ENCODE data around the gene GTF3C1. TPM values are rescaled to one million over a fixed set of nuclear protein-coding genes. Genes with fewer than 3 reads are reported as not detected.

Gene GTF3C1
- total and polyA plus RNA-seq, 10 donors = 28.8 to 68.6 (median 57.1) TPM

GRCh38 chr16:27528294-27528693, 21.4 kb downstream of the GTF3C1 start:
- Histone ChIP-seq H3K27me3 (replicated peaks in 1 of 7) (no peaks in the 10 kb centered on the region), H3K4me3 (no peak overlapping the region), H3K27ac (no peak overlapping the region), H3K4me1 (no peaks in the 10 kb centered on the region), H3K36me3 (peaks cover 6 to 100% (median 97%) of the 10 kb centered on the region in 6 donors), H3K9me3 (peaks cover 0 to 7% (median 0%) of the 10 kb centered on the region in 8 donors)
- TF ChIP-seq CTCF (IDR thresholded peaks at IDR 0.05 in 8 of 11, conservative IDR thresholded peaks at IDR 0.05 in 3 of 11) (no peak), POLR2AphosphoS5 (IDR thresholded peaks at IDR 0.05) (no peak), POLR2A (IDR thresholded peaks at IDR 0.05) (no peak)
- no peak for DNase-seq
- WGBS, 5 donors = 97 to 100% (median 98%) methylated on average over 4 of the region's 4 CpGs
- intact Hi-C loops (cut with DNase I; ENCODE audit: low total_unique reads) = no loop called here

GRCh38 chr16:27526180-27526579, 23.5 kb downstream of the GTF3C1 start:
- intact Hi-C loops (cut with DNase I; ENCODE audit: low total_unique reads) = no loop called here
- H3K4me3 ChIP-seq = no peak overlapping the region
- H3K27ac ChIP-seq = no peak overlapping the region
- no peak for TF ChIP-seq CTCF (IDR thresholded peaks at IDR 0.05 in 8 of 11, conservative IDR thresholded peaks at IDR 0.05 in 3 of 11)
- 91 to 96% (median 94%) methylated on average over 6 of the region's 6 CpGs for WGBS, 5 donors
- H3K27me3 ChIP-seq (replicated peaks in 1 of 7) = no peaks in the 10 kb centered on the region
- peaks cover 0 to 5% (median 1%) of the 10 kb centered on the region in 6 donors for H3K4me1 ChIP-seq
- H3K9me3 ChIP-seq = peaks cover 0 to 7% (median 0%) of the 10 kb centered on the region in 8 donors
- peak; percentile 16 for DNase-seq
- H3K36me3 ChIP-seq = peaks cover 6 to 95% (median 76%) of the 10 kb centered on the region in 6 donors

- Histone ChIP-seq H3K27ac (no peak overlapping the region), H3K9me3 (peaks cover 0 to 7% (median 0%) of the 10 kb centered on the region in 8 donors), H3K36me3 (peaks cover 2 to 93% (median 58%) of the 10 kb centered on the region in 6 donors), H3K4me1 (peaks cover 0 to 10% (median 3%) of the 10 kb centered on the region in 6 donors), H3K4me3 (no peak overlapping the region), H3K27me3 (replicated peaks in 1 of 7) (no peaks in the 10 kb centered on the region)
- intact Hi-C loops (cut with DNase I; ENCODE audit: low total_unique reads) = no loop called here
- 83 to 92% (median 86%) methylated on average over 6 of the region's 6 CpGs for WGBS, 5 donors
- TF ChIP-seq POLR2A (IDR thresholded peaks at IDR 0.05) (no peak), POLR2AphosphoS5 (IDR thresholded peaks at IDR 0.05) (no peak), CTCF (IDR thresholded peaks at IDR 0.05 in 8 of 11, conservative IDR thresholded peaks at IDR 0.05 in 3 of 11) (no peak)
- no peak for DNase-seq
Measured at GRCh38 chr16:27522173-27522707, 27.5 kb downstream of the GTF3C1 start.

- peak; percentile 68 for DNase-seq
- peaks cover 0 to 10% (median 3%) of the 10 kb centered on the region in 6 donors for H3K4me1 ChIP-seq
- H3K27ac ChIP-seq = peak overlapping the region in 4 of 8 donors; percentile 8 to 52 (median 35)
- no peak overlapping the region for H3K4me3 ChIP-seq
- intact Hi-C loops (cut with DNase I; ENCODE audit: low total_unique reads) = no loop called here
- 65 to 76% (median 73%) methylated on average over 11 to 16 of the region's 16 CpGs for WGBS, 5 donors
- TF ChIP-seq CTCF (IDR thresholded peaks at IDR 0.05 in 8 of 11, conservative IDR thresholded peaks at IDR 0.05 in 3 of 11) = no peak
- peak in 2 of 3 donors; percentile 47 to 61 for TF ChIP-seq POLR2AphosphoS5 (IDR thresholded peaks at IDR 0.05)
- no peak for TF ChIP-seq POLR2A (IDR thresholded peaks at IDR 0.05)
- H3K9me3 ChIP-seq = peaks cover 0 to 7% (median 0%) of the 10 kb centered on the region in 8 donors
- H3K36me3 ChIP-seq = peaks cover 0 to 93% (median 48%) of the 10 kb centered on the region in 6 donors
- no peaks in the 10 kb centered on the region for H3K27me3 ChIP-seq (replicated peaks in 1 of 7)
Measured at GRCh38 chr16:27520982-27521673, 28.6 kb downstream of the GTF3C1 start.
